Measurements from ENCODE around the gene MBLAC1. TPM values are rescaled to one million over a fixed set of nuclear protein-coding genes. Genes with fewer than 3 reads are reported as not detected.

The MBLAC1 gene, protein sequence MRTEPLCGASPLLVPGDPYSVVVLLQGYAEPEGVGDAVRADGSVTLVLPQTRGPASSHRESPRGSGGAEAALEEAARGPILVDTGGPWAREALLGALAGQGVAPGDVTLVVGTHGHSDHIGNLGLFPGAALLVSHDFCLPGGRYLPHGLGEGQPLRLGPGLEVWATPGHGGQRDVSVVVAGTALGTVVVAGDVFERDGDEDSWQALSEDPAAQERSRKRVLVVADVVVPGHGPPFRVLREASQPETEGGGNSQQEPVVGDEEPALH
- polyA plus RNA-seq (ENCODE audit: insufficient read length in 3 of 3) = 1 to 10 TPM; 1.2 to 1.7 (median 1.3) TPM

- DNase-seq (ENCODE audit: low read depth in 3 of 3, low spot score in 2 of 3) = peak; percentile 88 to 95 (median 91)
These were observed at the start of gene MBLAC1 for GRCh38 chr7:100126931-100127865. MBLAC1 (plus strand) TSS chr7:100126967; CDS start chr7:100127396, 429 bp downstream.

DNA sequence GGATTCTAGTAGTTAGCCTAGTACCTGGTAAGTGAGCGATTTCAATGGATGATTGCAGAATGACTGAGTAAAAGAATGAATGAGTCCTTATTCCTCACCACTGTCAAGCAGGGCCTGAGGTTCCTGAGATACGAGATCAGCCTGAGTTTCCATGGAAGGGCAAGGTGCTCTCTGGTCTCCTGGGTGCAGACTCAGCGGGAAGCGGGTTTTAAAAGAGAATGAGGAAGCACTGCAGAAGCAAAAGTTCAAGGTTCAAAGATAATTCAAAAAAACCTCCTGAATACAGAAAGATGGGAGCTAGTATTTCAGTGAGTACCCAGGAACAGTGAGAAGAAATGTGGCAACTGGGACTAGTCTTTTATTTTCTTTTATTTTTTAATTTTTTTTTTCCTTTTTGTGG lies 49.6 kb upstream of the MBLAC1 start:
- DNase-seq (ENCODE audit: low read depth in 3 of 3, low spot score in 2 of 3) = no peak

DNA sequence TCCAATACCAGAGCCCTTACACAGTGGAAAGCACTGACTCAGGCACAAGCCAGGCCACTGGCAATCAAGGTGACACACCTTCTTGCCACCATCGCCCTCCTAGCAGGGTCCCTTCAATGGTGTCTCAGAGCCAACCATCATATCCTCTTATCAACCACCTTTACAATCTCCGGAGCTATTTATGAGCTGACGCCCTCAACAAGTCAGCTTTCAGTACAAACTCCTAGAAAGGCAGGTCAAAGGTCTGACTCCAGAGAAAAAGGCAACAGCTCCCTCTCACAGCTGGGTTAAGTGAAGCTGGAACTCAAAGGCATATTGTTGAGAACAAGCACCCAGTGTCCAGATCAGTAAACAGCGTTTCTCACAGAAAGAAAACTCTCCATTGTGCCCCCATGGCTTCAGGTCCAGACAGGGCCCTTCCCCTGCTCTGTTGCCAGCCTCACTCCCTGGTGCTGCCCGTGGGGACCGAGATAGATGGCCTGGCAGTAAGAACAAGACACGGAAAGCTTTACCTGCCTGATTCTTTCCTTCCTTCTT lies 47.7 kb upstream of the MBLAC1 start:
- DNase-seq (ENCODE audit: low read depth in 3 of 3, low spot score in 2 of 3) = no peak

DNA sequence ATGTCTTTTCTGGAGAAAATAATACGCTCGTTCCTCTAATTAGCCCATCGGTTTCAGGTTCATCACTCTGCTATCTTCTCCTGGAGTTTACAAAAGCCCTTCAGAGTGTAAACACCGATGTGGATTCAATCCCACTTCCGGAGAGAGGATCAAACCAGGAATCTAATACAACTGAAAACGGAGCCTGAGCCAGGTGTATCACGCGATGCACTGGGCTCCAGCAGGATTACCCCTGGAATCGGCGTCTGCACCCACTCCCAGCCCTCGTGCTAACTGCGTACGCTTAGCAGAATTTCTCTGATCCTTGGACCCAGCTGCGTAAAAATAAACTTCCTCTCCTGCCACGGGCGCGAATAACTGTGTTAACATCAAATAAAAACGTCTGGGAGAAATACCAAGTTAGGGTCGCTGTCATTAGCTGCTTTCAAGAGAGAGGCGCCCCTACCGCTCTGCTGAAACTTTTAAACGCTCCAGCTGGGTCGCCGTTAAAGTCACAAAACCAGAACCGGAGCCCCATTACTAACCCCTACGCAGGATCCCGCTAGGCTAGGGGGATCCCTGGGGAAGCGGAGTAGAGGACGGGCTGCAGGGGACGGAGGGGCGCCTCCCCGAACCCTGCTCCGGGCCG lies 45.7 kb upstream of the MBLAC1 start:
- no peak for DNase-seq (ENCODE audit: low read depth in 3 of 3, low spot score in 2 of 3)

DNA sequence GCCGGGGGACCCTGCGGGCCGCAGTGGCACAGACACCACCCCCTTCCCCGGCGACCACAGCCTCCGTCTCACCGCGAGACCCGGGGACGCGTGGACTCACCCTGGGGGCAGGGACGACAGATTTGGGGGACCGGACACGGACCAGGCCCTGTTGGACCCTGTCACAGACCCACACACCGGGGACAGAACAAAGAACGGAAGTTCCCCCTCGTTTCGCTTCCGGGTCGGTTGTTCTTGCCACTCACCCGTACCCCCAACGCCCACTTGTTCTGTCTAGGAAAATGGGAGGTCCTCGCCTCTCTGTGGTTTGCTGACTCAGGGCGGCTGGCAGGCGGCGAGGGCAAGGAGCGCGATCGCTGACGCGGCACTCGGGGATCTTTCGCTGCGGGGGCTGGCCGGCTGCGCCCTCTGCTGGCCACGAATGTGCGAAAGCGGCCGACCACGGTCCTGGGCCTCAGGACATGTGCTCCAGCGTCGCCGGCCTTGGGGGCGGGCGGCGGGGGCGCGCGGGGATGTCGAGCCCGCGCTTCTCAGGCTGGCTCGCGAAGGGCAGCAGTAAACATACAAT lies 45.1 kb upstream of the MBLAC1 start, which contains the start of gene ZNF3:
Gene ZNF3, minus strand, starts transcription at position 189 of the 568 bp plus-strand sequence. CDS start 4,366 bp downstream, outside the sequence.
- DNase-seq (ENCODE audit: low read depth in 3 of 3, low spot score in 2 of 3) = peak; percentile 94 to 98 (median 96)

DNA sequence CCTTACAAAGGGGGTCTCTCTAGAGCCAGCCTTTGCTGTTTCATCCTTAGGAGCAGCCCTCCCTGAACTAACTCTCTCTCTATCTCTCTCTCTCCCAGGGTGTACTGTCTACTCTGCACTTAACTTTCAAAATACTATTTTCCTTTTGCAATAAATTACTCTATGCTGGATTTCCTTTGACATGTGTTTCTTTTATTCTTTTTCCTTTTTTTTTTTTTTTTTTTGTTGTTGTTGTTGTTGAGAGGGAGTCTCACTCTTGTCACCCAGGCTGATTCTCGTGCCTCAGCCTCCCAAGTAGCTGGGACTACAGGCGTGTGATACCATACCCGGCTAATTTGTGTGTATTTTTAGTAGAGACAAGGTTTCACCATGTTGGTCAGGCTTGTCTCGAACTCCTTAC lies 43.8 kb upstream of the MBLAC1 start:
- no peak for DNase-seq (ENCODE audit: low read depth in 3 of 3, low spot score in 2 of 3)

DNA sequence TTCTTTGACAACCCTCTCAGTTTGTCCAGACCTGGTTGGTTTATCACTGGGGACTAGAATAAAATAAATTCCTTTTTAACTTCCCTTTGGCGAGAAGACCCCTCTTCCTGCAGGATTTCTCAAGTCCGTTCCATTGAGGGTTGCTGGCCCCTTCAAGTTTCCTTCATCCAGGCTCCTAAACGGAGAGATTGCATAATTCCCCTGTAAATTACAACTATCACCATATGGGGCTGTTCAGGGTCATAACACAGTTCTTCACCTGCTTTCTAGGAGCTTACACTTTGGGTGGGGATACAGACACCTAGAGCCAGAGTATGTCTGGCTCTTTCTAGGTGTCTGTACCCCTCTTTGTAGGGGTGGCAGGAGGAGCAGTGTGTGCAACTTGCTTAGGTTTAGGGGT lies 41.3 kb upstream of the MBLAC1 start:
- DNase-seq (ENCODE audit: low read depth in 3 of 3, low spot score in 2 of 3) = no peak

GRCh38 chr7:100087055-100087750 lies 39.6 kb upstream of the MBLAC1 start:
- DNase-seq (ENCODE audit: low read depth in 3 of 3, low spot score in 2 of 3) = no peak

DNA sequence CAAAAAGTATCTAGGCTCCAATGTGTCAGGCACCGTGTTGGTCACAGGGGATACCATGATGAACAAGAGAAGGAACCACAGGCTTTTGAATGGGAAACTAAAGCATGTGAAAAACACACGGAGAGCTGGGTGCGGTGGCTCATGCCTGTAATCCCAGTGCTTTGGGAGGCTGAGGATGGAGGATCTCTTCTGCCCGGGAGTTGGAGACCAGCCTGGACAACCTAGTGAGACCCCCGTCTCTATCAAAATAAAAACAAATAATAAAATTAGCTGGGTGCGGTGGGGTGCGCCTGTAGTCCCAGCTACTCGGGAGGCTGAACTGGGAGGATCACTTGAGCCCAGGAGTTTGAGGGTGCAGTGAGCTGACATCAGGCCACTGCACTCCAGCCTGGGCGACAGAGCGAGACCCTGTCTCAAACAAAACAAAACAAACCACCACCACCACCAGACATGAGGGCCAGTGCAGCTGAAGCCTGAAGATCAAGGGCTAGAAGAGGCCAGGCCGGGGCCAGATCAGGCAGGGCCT lies 38.6 kb upstream of the MBLAC1 start:
- no peak for DNase-seq (ENCODE audit: low read depth in 3 of 3, low spot score in 2 of 3)

- no peak for DNase-seq (ENCODE audit: low read depth in 3 of 3, low spot score in 2 of 3)
These were observed 37.9 kb upstream of the MBLAC1 start, which contains the start of gene COPS6 for GRCh38 chr7:100088621-100089457. COPS6 (plus strand) TSS chr7:100088969; CDS start chr7:100088991, 22 bp downstream.

DNA sequence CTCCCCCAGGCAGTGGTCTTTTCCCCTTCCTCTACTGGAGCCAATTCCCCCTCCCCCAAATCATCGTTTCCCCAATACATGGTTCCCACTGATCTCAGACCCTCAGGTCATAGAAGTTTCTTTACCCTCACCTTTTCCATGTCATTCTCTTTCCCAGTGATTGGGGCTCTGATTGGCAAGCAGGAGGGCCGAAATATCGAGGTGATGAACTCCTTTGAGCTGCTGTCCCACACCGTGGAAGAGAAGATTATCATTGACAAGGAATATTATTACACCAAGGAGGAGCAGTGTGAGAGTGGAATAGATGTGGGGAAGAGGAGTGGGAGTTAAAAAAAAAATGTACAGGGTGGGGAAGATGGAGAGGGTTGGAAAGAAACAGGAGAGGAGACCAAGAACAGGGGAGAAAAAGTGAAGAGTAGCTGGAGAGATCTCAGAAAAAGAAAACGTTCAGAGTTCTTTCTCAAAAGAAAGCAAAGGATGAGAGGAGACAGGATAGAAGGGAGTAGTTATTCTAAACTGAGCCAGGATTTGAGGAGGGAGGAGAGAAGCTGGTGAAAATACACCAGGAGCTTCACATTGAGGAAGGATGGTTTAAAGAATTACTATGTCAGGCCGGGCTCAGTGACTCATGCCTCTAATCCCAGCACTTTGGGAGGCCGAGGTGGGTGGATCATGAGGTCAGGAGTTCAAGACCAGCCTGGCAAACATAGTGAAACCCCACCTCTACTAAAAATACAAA lies 37.1 kb upstream of the MBLAC1 start:
- DNase-seq (ENCODE audit: low read depth in 3 of 3, low spot score in 2 of 3) = no peak

GRCh38 chr7:100090527-100091410 lies 36.0 kb upstream of the MBLAC1 start:
- no peak for DNase-seq (ENCODE audit: low read depth in 3 of 3, low spot score in 2 of 3)

DNA sequence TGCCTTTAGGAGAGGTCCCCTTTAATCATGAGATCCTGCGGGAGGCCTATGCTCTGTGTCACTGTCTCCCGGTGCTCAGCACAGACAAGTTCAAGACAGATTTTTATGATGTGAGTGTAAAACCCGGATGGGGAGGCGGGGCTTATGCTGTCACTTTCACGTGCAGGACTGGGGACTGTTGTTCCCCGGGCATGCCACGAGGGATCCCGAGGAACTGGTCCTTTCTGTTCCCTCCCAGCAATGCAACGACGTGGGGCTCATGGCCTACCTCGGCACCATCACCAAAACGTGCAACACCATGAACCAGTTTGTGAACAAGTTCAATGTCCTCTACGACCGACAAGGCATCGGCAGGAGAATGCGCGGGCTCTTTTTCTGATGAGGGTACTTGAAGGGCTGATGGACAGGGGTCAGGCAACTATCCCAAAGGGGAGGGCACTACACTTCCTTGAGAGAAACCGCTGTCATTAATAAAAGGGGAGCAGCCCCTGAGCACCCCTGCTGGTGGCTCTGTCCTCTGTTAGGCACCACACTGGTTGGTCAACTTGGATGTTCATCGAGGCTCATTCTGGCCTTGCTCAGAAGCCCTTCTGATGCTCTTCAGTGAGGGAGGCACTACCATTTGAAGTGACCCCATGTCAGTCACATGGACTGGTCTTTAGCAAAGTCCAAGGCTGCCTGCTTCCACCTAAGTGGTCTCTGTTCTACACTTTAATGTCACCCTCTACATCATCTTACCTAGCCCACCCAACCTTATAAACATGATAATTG lies 35.2 kb upstream of the MBLAC1 start:
- no peak for DNase-seq (ENCODE audit: low read depth in 3 of 3, low spot score in 2 of 3)

GRCh38 chr7:100093054-100093453 lies 33.7 kb upstream of the MBLAC1 start:
- no peak for DNase-seq (ENCODE audit: low read depth in 3 of 3, low spot score in 2 of 3)

DNA sequence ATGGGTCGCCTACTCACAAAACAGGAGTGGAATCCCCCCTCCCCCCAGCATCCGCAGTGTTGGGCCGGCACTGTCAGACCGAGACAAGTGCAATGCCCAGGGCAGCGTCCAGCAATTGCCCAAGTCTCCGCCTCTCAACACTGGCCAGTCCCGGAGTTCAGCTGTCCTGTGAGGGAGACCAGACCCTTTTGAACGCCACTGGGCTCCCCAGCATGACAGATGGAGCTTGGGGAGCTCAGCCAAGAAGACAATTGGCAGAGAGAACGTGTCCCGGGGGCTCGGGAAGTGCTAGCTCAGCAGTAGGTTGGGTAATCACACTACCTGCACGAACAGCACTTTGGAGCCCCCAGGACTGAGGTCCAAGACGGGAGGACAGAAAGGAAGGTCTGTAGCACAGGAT lies 33.3 kb upstream of the MBLAC1 start:
- no peak for DNase-seq (ENCODE audit: low read depth in 3 of 3, low spot score in 2 of 3)

GRCh38 chr7:100093925-100094486 lies 32.8 kb upstream of the MBLAC1 start:
- DNase-seq (ENCODE audit: low read depth in 3 of 3, low spot score in 2 of 3) = no peak

Measured in right renal cortex interstitium (tissue), 3 donors.